Measurements from ENCODE around the gene TIMM13. TPM values are rescaled to one million over a fixed set of nuclear protein-coding genes. Genes with fewer than 3 reads are reported as not detected.

TIMM13 gene
- total and polyA plus RNA-seq, 2 of the 8 experiments (the other 6 are each of a cell fraction or from before 2014, with no cell fraction given) = 270 to 275 TPM

- no peak for TF ChIP-seq CHD7 (IDR thresholded peaks at IDR 0.05; ENCODE audit: insufficient replicate concordance, low read length)
- no peak for TF ChIP-seq BRCA1 (IDR thresholded peaks at IDR 0.05; ENCODE audit: low read depth, low read length)
- no peak for TF ChIP-seq EGR1 (IDR thresholded peaks at IDR 0.05; ENCODE audit: borderline replicate concordance, low read depth, low read length)
Measured at GRCh38 chr19:2385053-2385721, 42.2 kb downstream of the TIMM13 start (continued).

All from H1 (cell line).